GM23248 (cell line): Measurements from ENCODE around the gene ZNF467. TPM values are rescaled to one million over a fixed set of nuclear protein-coding genes. Genes with fewer than 3 reads are reported as not detected.

ENCODE experiments used
- DNase-seq: peaks from one replicate; pipeline ENCODE4 v3.0.0-alpha.2; 2015
- H2AFZ ChIP-seq: fragments of 200-600 bp; sonication (generic); 2 replicates; pipeline ENCODE4 v1.6.1; 2016; ENCODE audit warnings: antibody characterized with exemption
- H3F3A ChIP-seq: fragments of 200-600 bp; sonication (generic); 2 replicates; pipeline ENCODE4 v1.6.1; 2016; ENCODE audit warnings: mild to moderate bottlenecking, antibody characterized with exemption, mixed run types; ENCODE audit not compliant: insufficient read depth
- H3K27ac ChIP-seq: fragments of 200-600 bp; sonication (generic); 2 replicates; pipeline ENCODE4 v1.5.1; 2016; ENCODE audit warnings: mild to moderate bottlenecking
- H3K27me3 ChIP-seq: fragments of 200-600 bp; sonication (generic); replicated peaks from 2 replicates; pipeline ENCODE4 v1.6.1; 2016; ENCODE audit warnings: mild to moderate bottlenecking; ENCODE audit not compliant: insufficient read depth
- H3K36me3 ChIP-seq: fragments of 200-600 bp; sonication (generic); 2 replicates; pipeline ENCODE4 v1.6.1; 2016; ENCODE audit warnings: low read depth, mild to moderate bottlenecking
- H3K4me1 ChIP-seq: fragments of 200-600 bp; sonication (generic); 2 replicates; pipeline ENCODE4 v1.6.1; 2016; ENCODE audit warnings: mild to moderate bottlenecking; ENCODE audit not compliant: insufficient read depth
- H3K4me2 ChIP-seq: fragments of 200-600 bp; sonication (generic); one replicate; pipeline ENCODE4 v1.6.1; 2016; ENCODE audit warnings: mild to moderate bottlenecking; ENCODE audit not compliant: unreplicated experiment
- H3K4me3 ChIP-seq: fragments of 200-600 bp; sonication (generic); 2 replicates; pipeline ENCODE4 v1.5.1; 2016; ENCODE audit warnings: mild to moderate bottlenecking
- H3K79me2 ChIP-seq: fragments of 200-600 bp; sonication (generic); 2 replicates; pipeline ENCODE4 v1.6.1; 2016; ENCODE audit warnings: mild to moderate bottlenecking; ENCODE audit not compliant: insufficient read depth
- H3K9ac ChIP-seq: fragments of 200-600 bp; sonication (generic); 2 replicates; pipeline ENCODE4 v1.6.1; 2016; ENCODE audit warnings: mild to moderate bottlenecking
- H3K9me2 ChIP-seq: fragments of 200-600 bp; sonication (generic); 2 replicates; pipeline ENCODE4 v1.6.1; 2016; ENCODE audit warnings: mixed run types, mild to moderate bottlenecking, moderate library complexity; ENCODE audit not compliant: insufficient read depth
- H3K9me3 ChIP-seq: fragments of 200-600 bp; sonication (generic); one replicate; pipeline ENCODE4 v1.6.1; 2017; ENCODE audit warnings: low read depth
- H4K20me1 ChIP-seq: fragments of 200-600 bp; sonication (generic); 2 replicates; pipeline ENCODE4 v1.6.0; 2016; ENCODE audit not compliant: insufficient read depth
- EZH2 ChIP-seq: fragments of 200-600 bp; sonication (generic); IDR thresholded peaks from 2 replicates; pipeline ENCODE4 v1.6.1; 2018; ENCODE audit warnings: antibody characterized with exemption, mild to moderate bottlenecking; ENCODE audit not compliant: insufficient read depth, poor library complexity, severe bottlenecking
- EZH2phosphoT487 ChIP-seq: fragments of 200-600 bp; sonication (generic); IDR thresholded peaks from 2 replicates; pipeline ENCODE4 v1.6.1; 2018; ENCODE audit warnings: antibody characterized with exemption, moderate library complexity, mild to moderate bottlenecking, low read depth; ENCODE audit not compliant: insufficient read depth
- WGBS, 2 experiments: methylation state at CpG; one replicate each; pipeline ENCODE4 v1.1.6; 2015 to 2017; ENCODE audit warnings: low lambda C conversion rate in 2 of 2, low coverage in 1 of 2; ENCODE audit errors: missing lambda C conversion rate in 2 of 2; 5-methylcytosine and 5-hydroxymethylcytosine counted together
- in situ Hi-C: fragments of 300-500 bp; cut with MboI; formaldehyde crosslinking; loops from 2 replicates; pipeline ENCODE4 v1.15.0; 2020
- polyA plus RNA-seq: library from polyadenylated mRNA; unstranded; fragments of >200 nt; fragmentation: Nextera tagmentation; extraction: Ambion mirVana; gene quantifications from 2 replicates; pipeline ENCODE4 v1.2.1, GENCODE V29; 2016
- total RNA-seq: library from RNA; depleted of rRNA; stranded (reverse); fragments of >200 nt; shearing (Covaris generic); gene quantifications from 2 replicates; pipeline ENCODE4 v1.2.3, GENCODE V29; 2014

The ZNF467 gene
- total and polyA plus RNA-seq, 2 experiments from 2014 or later: not detected

DNA sequence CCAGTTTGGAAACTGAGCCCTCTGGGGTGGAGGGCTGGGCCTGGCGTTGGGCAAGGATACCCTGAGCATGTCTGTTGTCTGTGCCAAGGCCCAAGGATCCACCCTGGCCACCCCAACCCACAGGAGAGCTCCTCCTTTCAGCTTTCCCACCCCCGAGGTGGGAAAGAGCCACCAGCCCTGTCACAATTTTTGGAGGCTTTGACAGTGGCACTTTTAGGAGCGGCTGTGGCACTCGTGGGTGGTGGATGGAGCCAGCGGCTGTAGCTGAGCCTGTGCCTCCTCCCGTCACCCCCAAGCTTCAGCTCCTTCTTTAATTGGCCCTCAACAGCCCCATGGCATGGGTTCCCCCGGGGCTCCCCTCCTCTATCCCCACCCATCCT, 46.6 kb upstream of the ZNF467 start:
- Histone ChIP-seq H3K4me3 (no peak overlapping the region), H4K20me1 (no peaks in the 10 kb centered on the region), H3K9me2 (no peaks in the 10 kb centered on the region), H3K4me2 (no peak overlapping the region), H3K9me3 (no peaks in the 10 kb centered on the region), H3K9ac (no peak overlapping the region), H2AFZ (no peak overlapping the region), H3K4me1 (no peaks in the 10 kb centered on the region), H3K27ac (no peak overlapping the region), H3K79me2 (no peaks in the 10 kb centered on the region), H3F3A (no peaks in the 10 kb centered on the region), H3K27me3 (no peaks in the 10 kb centered on the region), H3K36me3 (no peaks in the 10 kb centered on the region)
- in situ Hi-C loops: no loop called here
- 31 to 42% methylated on average over 5 to 7 of the region's 7 CpGs for WGBS, 2 experiments
- no peak for DNase-seq
- TF ChIP-seq EZH2phosphoT487: no peak
- no peak for TF ChIP-seq EZH2

GRCh38 chr7:149819141-149819960, 46.0 kb upstream of the ZNF467 start:
- no peaks in the 10 kb centered on the region for H3K36me3 ChIP-seq
- 67 to 69% methylated on average over 23 to 27 of the region's 28 CpGs for WGBS, 2 experiments
- no peak overlapping the region for H3K9ac ChIP-seq
- H3K27me3 ChIP-seq: no peaks in the 10 kb centered on the region
- no peaks in the 10 kb centered on the region for H3F3A ChIP-seq
- H3K4me1 ChIP-seq: no peaks in the 10 kb centered on the region
- no peak overlapping the region for H3K27ac ChIP-seq
- no peaks in the 10 kb centered on the region for H3K9me2 ChIP-seq
- no peaks in the 10 kb centered on the region for H3K9me3 ChIP-seq
- in situ Hi-C loops: no loop called here
- TF ChIP-seq EZH2 (no peak), EZH2phosphoT487 (no peak)
- H3K79me2 ChIP-seq: no peaks in the 10 kb centered on the region
- no peak for DNase-seq
- no peak overlapping the region for H2AFZ ChIP-seq
- no peak overlapping the region for H3K4me2 ChIP-seq
- no peaks in the 10 kb centered on the region for H4K20me1 ChIP-seq
- H3K4me3 ChIP-seq: no peak overlapping the region

DNA sequence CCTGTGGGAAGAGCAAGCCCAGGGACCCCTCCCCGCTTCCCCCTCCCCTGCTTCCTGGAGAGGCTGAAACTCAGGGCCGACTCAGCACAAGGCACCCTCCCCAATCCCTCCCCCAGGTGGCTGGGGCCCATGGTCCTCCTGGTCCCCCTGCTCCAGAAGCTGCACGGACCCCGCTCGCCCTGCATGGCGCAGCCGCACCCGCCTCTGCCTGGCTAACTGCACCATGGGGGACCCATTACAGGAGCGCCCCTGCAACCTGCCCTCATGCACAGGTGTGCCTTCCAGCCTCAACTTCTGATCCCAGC, 45.1 kb upstream of the ZNF467 start:
- Histone ChIP-seq H3K4me1 (no peaks in the 10 kb centered on the region), H3K4me2 (no peak overlapping the region), H3K79me2 (no peaks in the 10 kb centered on the region), H3K4me3 (no peak overlapping the region), H3F3A (no peaks in the 10 kb centered on the region), H3K36me3 (no peaks in the 10 kb centered on the region), H3K9me2 (no peaks in the 10 kb centered on the region), H3K9me3 (no peaks in the 10 kb centered on the region), H2AFZ (no peak overlapping the region), H3K27me3 (no peaks in the 10 kb centered on the region), H3K9ac (no peak overlapping the region), H3K27ac (no peak overlapping the region), H4K20me1 (no peaks in the 10 kb centered on the region)
- 68 to 88% methylated on average over 7 to 9 of the region's 9 CpGs for WGBS, 2 experiments
- no peak for DNase-seq
- in situ Hi-C loops: no loop called here
- TF ChIP-seq EZH2phosphoT487 (no peak), EZH2 (no peak)

GRCh38 chr7:149817836-149818535, 44.6 kb upstream of the ZNF467 start:
- Histone ChIP-seq H3F3A (no peaks in the 10 kb centered on the region), H3K27me3 (no peaks in the 10 kb centered on the region), H3K9me3 (no peaks in the 10 kb centered on the region), H2AFZ (no peak overlapping the region), H3K4me3 (no peak overlapping the region), H4K20me1 (no peaks in the 10 kb centered on the region), H3K9ac (no peak overlapping the region), H3K9me2 (no peaks in the 10 kb centered on the region), H3K27ac (no peak overlapping the region), H3K36me3 (no peaks in the 10 kb centered on the region), H3K79me2 (no peaks in the 10 kb centered on the region), H3K4me1 (no peaks in the 10 kb centered on the region), H3K4me2 (no peak overlapping the region)
- no peak for TF ChIP-seq EZH2
- TF ChIP-seq EZH2phosphoT487: no peak
- no peak for DNase-seq
- WGBS, 2 experiments: 62% methylated on average over 18 to 23 of the region's 23 CpGs
- in situ Hi-C loops: no loop called here
